ENCODE measurements around the gene FAF1. TPM values are rescaled to one million over a fixed set of nuclear protein-coding genes. Genes with fewer than 3 reads are reported as not detected.
"Not testable (repeated sequence)": the region's sequence is repeated elsewhere in the genome, so short reads cannot be mapped to it uniquely, and the experiment has no call there.

FAF1 gene
- total RNA-seq, 1 experiment from 2014 or later: 14.7 TPM

GRCh38 chr1:51002516-51002915 lies 42.4 kb upstream of the FAF1 start:
- Histone ChIP-seq H3K9me2 (replicated peaks; ENCODE audit: low read length) (no peaks in the 10 kb centered on the region), H3K79me2 (ENCODE audit: low read length) (no peaks in the 10 kb centered on the region), H3K4me1 (ENCODE audit: insufficient read depth, low read length) (no peaks in the 10 kb centered on the region), H3K9me3 (ENCODE audit: low read length) (no peaks in the 10 kb centered on the region), H3K9ac (ENCODE audit: low read length) (no peak overlapping the region), H3K4me3 (ENCODE audit: low read length) (no peak overlapping the region), H3F3A (ENCODE audit: low read length, unreplicated experiment) (no peaks in the 10 kb centered on the region), H3K4me2 (ENCODE audit: low read length) (no peak overlapping the region), H3K27me3 (ENCODE audit: low read length) (no peaks in the 10 kb centered on the region), H3K27ac (ENCODE audit: low read length) (no peak overlapping the region), H2AFZ (ENCODE audit: low read length) (no peak overlapping the region), H3K36me3 (ENCODE audit: low read depth, low read length) (no peaks in the 10 kb centered on the region), H4K20me1 (ENCODE audit: low read length) (no peaks in the 10 kb centered on the region)
- TF ChIP-seq CTCF (conservative IDR thresholded peaks at IDR 0.05; ENCODE audit: low read depth, low read length) (no peak), EZH2phosphoT487 (IDR thresholded peaks at IDR 0.05; ENCODE audit: borderline replicate concordance, low read length) (no peak), EZH2 (IDR thresholded peaks at IDR 0.05; ENCODE audit: low read length, unreplicated experiment) (no peak)
- CTCF ChIA-PET: no interaction called here
- no peak for DNase-seq
- no peak for ATAC-seq
- POLR2A ChIA-PET (ENCODE audit: unreplicated experiment): interaction anchor here (0.6 kb wide), 1 partner anchor 235 kb away, joined by 3 read pairs; no protein-coding TSS in a partner anchor
- intact Hi-C loops (cut with micrococcal nuclease): no loop called here
- no TSS peak for BruUV-seq (replicated peaks)

- Histone ChIP-seq H3K36me3 (ENCODE audit: low read depth, low read length) (no peaks in the 10 kb centered on the region), H3K4me2 (ENCODE audit: low read length) (no peak overlapping the region), H3F3A (ENCODE audit: low read length, unreplicated experiment) (no peaks in the 10 kb centered on the region), H3K4me1 (ENCODE audit: insufficient read depth, low read length) (no peaks in the 10 kb centered on the region), H3K9me3 (ENCODE audit: low read length) (no peaks in the 10 kb centered on the region), H3K4me3 (ENCODE audit: low read length) (no peak overlapping the region), H3K9me2 (replicated peaks; ENCODE audit: low read length) (no peaks in the 10 kb centered on the region), H3K27ac (ENCODE audit: low read length) (no peak overlapping the region), H2AFZ (ENCODE audit: low read length) (no peak overlapping the region), H3K27me3 (ENCODE audit: low read length) (no peaks in the 10 kb centered on the region), H4K20me1 (ENCODE audit: low read length) (no peaks in the 10 kb centered on the region), H3K79me2 (ENCODE audit: low read length) (no peaks in the 10 kb centered on the region), H3K9ac (ENCODE audit: low read length) (no peak overlapping the region)
- BruUV-seq (replicated peaks): no TSS peak
- no peak for TF ChIP-seq EZH2phosphoT487 (IDR thresholded peaks at IDR 0.05; ENCODE audit: borderline replicate concordance, low read length)
- ChIA-PET CTCF (no interaction called here), POLR2A (ENCODE audit: unreplicated experiment) (no interaction called here)
- intact Hi-C loops (cut with micrococcal nuclease): no loop called here
- DNase-seq (no peak), ATAC-seq (no peak)
These were observed 40.6 kb upstream of the FAF1 start for GRCh38 chr1:51000651-51001050.

- intact Hi-C loops (cut with micrococcal nuclease): no loop called here
- no peak for DNase-seq
- Histone ChIP-seq H3K27me3 (ENCODE audit: low read length) (no peaks in the 10 kb centered on the region), H3F3A (ENCODE audit: low read length, unreplicated experiment) (no peaks in the 10 kb centered on the region), H3K36me3 (ENCODE audit: low read depth, low read length) (no peaks in the 10 kb centered on the region), H2AFZ (ENCODE audit: low read length) (no peak overlapping the region), H3K9ac (ENCODE audit: low read length) (no peak overlapping the region), H3K9me3 (ENCODE audit: low read length) (no peaks in the 10 kb centered on the region), H3K4me2 (ENCODE audit: low read length) (no peak overlapping the region), H3K79me2 (ENCODE audit: low read length) (no peaks in the 10 kb centered on the region), H3K27ac (ENCODE audit: low read length) (no peak overlapping the region), H3K9me2 (replicated peaks; ENCODE audit: low read length) (no peaks in the 10 kb centered on the region), H4K20me1 (ENCODE audit: low read length) (no peaks in the 10 kb centered on the region), H3K4me3 (ENCODE audit: low read length) (no peak overlapping the region), H3K4me1 (ENCODE audit: insufficient read depth, low read length) (no peaks in the 10 kb centered on the region)
- BruUV-seq (replicated peaks): no TSS peak
- ChIA-PET CTCF (no interaction called here), POLR2A (ENCODE audit: unreplicated experiment) (no interaction called here)
- no peak for TF ChIP-seq EZH2 (IDR thresholded peaks at IDR 0.05; ENCODE audit: low read length, unreplicated experiment)
- no peak for TF ChIP-seq EZH2phosphoT487 (IDR thresholded peaks at IDR 0.05; ENCODE audit: borderline replicate concordance, low read length)
- no peak for TF ChIP-seq CTCF (conservative IDR thresholded peaks at IDR 0.05; ENCODE audit: low read depth, low read length)
- ATAC-seq: no peak
These were observed 40.1 kb upstream of the FAF1 start for GRCh38 chr1:51000160-51000559.

GRCh38 chr1:50999375-50999774 lies 39.3 kb upstream of the FAF1 start:
- ATAC-seq; H3K9ac ChIP-seq (ENCODE audit: low read length); H3K79me2 ChIP-seq (ENCODE audit: low read length); H3K27me3 ChIP-seq (ENCODE audit: low read length); H3K9me3 ChIP-seq (ENCODE audit: low read length); DNase-seq; BruUV-seq (replicated peaks); H3K4me1 ChIP-seq (ENCODE audit: insufficient read depth, low read length); H2AFZ ChIP-seq (ENCODE audit: low read length); POLR2A ChIA-PET (ENCODE audit: unreplicated experiment); H3K4me2 ChIP-seq (ENCODE audit: low read length); H3K27ac ChIP-seq (ENCODE audit: low read length); intact Hi-C loops (cut with micrococcal nuclease); CTCF ChIA-PET; H3K36me3 ChIP-seq (ENCODE audit: low read depth, low read length); H3K4me3 ChIP-seq (ENCODE audit: low read length); H3F3A ChIP-seq (ENCODE audit: low read length, unreplicated experiment); H3K9me2 ChIP-seq (replicated peaks; ENCODE audit: low read length); H4K20me1 ChIP-seq (ENCODE audit: low read length): not testable (repeated sequence)

All from PC-3 (cell line).